NCI-H446 treated with DMSO at 0.1 percent for 48 hours (cell line): ENCODE measurements around the gene SUGCT.

Experiments
- DNase-seq: peaks from one replicate; lab custom pipeline; 2025; lab: John Stamatoyannopoulos, UW

Gene SUGCT

GRCh38 chr7:40474790-40475680 is 340.2 kb downstream of the SUGCT start:
- DNase-seq, result no peak

DNA sequence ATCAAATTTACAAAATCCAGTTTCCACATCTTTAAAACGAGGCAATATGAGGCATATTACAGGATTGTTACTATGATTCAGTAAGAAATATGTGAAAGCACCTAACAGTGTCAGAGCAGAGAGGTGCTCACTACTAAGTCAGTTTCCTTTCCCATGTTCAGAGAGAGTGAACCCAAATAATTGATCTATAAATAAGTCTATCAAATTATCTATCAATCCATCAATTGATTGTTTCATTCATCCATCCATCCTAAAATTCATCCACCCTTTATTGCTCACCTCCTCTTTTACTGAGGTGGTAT is 340.8 kb downstream of the SUGCT start:
- no peak for DNase-seq

- DNase-seq, result no peak
Measured at GRCh38 chr7:40477094-40477493, 342.3 kb downstream of the SUGCT start.

- no peak for DNase-seq
Measured at GRCh38 chr7:40482845-40483244, 348.0 kb downstream of the SUGCT start.

- DNase-seq, result no peak
Measured at GRCh38 chr7:40483630-40484029, 348.8 kb downstream of the SUGCT start.

- DNase-seq, result no peak
Measured at GRCh38 chr7:40489844-40490602, 355.2 kb downstream of the SUGCT start.

DNA sequence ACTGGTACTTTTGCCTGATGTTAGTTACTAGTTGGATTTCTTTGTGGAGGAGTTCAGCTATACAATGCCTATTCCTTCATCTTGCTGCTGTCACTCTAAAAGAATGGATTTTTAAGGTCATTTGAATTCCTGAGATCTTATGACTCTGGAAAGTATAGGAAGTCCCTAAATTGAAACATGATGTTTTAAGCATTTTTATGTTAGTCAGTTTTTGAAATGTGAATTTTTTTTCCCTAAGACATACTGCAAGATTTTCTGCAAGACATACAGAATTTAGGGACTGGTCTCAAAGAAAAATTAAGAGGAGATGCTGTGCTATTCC is 355.8 kb downstream of the SUGCT start:
- DNase-seq, result no peak

DNA sequence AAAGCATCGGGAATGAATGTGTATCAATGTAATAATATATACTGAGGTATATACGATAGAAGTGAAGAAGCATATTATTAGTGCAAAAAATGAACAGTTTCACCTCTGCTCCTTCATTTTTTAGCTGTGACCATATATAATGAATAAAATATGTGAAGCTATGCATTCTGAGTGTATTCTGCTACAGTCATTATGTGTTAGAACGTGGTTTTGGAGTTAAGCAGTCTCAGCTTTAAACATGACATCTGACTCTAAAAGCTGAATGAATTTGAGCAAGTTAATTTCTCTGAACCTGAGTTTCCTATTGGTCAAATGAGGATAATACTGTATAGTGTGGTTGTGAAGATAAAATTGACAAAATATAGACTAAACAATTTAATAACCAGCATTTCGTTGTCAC is 358.1 kb downstream of the SUGCT start:
- DNase-seq, result no peak

DNA sequence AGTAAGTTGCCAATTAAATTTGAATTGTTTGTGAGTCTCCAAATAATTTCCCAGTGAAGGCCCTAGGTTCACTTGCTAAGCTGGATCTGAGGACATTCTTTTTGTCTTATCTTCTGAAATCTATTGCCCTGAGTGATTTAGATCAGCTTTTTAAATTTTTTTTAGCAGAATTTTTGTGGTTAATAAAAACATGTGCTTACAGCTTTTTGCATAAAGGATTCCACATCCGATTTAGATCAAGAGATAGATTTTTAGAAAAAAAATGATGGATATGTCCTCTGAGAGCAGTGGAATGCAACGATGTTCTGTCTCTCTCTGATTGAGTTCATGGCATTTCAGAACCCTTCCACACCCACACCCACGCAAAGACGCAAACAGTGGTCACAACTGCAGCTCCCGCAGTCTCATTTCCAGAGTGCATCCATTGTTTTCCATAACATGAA is 358.8 kb downstream of the SUGCT start:
- no peak for DNase-seq

GRCh38 chr7:40498924-40499510 is 364.2 kb downstream of the SUGCT start:
- DNase-seq, result no peak

- DNase-seq, result no peak
Measured at GRCh38 chr7:40499718-40500117, 364.9 kb downstream of the SUGCT start.

DNA sequence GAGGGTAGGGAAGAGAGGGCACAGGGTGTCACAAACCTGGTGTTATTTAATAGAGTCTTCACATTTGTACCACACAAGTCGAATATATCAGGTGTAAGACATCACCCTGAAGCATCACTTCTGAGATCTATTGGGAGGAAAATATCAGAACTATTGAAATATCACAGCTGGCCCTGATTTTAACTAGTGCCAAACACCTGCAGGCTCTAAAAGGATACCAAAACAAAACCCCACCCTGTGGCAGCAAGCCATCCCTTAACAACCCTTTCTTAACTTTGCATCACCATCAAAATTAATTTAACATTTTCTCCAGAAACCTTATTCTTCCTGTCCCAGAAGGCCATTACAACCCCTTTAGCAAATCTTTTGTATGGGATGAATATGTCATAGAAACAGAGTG is 365.4 kb downstream of the SUGCT start:
- no peak for DNase-seq

GRCh38 chr7:40502359-40502758 is 367.6 kb downstream of the SUGCT start:
- DNase-seq, result no peak

GRCh38 chr7:40506158-40506557 is 371.4 kb downstream of the SUGCT start:
- DNase-seq, result no peak

- DNase-seq, result no peak
Measured at GRCh38 chr7:40507166-40507565, 372.4 kb downstream of the SUGCT start.

GRCh38 chr7:40509287-40509996 is 374.6 kb downstream of the SUGCT start:
- DNase-seq, result no peak

- DNase-seq, result no peak
Measured at GRCh38 chr7:40516376-40516775, 381.6 kb downstream of the SUGCT start.

- no peak for DNase-seq
Measured at GRCh38 chr7:40519009-40519408, 384.2 kb downstream of the SUGCT start.

DNA sequence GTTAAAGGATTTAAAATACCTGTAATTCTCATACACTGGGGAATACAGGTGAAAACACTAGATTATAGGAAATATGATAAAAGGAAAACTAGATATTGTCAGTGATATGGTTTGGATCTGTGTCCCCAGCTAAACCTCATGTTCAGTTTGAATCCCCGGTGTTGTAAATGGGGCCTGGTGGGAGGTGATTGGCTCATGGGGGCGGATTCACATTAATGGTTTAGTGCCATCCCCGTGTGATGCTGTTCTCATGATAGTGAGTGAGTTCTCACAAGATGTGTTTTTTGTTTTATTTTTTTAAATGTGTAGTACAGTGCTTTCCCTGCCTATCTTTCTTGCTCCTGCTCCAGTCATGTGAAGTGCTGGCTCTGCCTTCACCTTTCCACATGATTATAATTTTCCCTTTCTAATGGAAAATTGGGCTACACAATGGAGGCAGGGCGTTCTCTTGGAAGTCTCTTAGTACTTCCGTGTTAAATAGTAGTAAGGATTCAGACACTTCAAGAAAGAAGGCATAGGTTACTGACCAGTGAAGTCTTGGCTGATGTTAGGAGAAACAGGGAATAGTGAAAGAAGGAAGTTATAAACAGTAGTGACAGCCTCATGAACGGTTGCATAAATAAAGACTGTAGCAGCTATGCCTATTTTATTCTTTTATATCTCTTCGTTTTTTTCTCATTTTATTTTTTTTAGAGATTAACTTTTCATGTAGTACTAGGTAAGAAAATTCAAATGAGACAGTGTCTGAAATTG is 386.4 kb downstream of the SUGCT start:
- no peak for DNase-seq

GRCh38 chr7:40525764-40526163 is 391.0 kb downstream of the SUGCT start:
- DNase-seq, result no peak

DNA sequence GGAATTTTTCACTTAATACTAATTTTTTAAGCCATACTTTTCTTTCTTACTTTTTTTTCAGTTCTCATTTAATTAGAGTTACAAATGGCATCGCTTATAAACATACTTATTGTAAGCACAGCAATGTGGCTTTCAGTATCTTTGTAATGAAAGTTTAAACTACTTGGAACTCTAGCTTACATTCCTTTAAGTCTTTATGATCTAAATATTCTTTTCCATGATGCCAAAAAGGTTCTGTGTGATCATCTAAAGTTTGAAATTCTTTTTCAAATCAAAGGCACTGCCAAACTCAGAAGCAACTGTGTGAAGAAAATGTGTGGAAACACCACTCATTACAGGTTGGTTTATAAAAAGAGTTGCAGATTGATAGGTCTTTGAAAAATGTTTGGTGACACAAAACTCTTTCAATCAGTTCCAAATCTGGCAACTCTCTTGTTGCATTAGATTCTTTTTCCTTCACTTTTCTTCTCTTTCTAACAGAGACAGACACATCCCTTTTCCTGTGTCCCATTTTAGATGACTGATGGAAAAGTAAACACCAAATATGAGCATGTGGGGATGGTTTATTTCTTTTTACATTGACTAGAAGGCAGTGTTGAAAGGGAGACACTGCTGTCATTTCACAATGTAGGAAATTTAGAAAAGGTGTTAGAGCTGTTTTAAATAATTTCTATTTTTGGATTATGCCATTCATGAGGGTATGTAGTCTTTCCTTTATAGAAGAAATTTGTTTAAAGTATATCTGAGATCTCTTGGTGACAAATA is 392.3 kb downstream of the SUGCT start:
- DNase-seq, result no peak
